Mesenchymal stem cell (in vitro differentiated cells and primary cell): ENCODE data around the gene SMARCD2. TPM values are rescaled to one million over a fixed set of nuclear protein-coding genes. Genes with fewer than 3 reads are reported as not detected.
"Not testable (repeated sequence)": the region's sequence is repeated elsewhere in the genome, so short reads cannot be mapped to it uniquely, and the experiment has no call there.

Experiments used
- DNase-seq: peaks from one replicate; pipeline ENCODE4 v3.0.0-alpha.2; 2013
- H2AFZ ChIP-seq: one replicate; pipeline ENCODE4 v1.6.1; 2013; ENCODE audit warnings: low read depth, mild to moderate bottlenecking, control low read depth, inconsistent platforms, low read length, moderate library complexity
- H2AK5ac ChIP-seq: 2 replicates; pipeline ENCODE4 v1.6.1; 2013; ENCODE audit warnings: low read length, moderate library complexity, mild to moderate bottlenecking, inconsistent platforms; ENCODE audit not compliant: severe bottlenecking
- H2BK120ac ChIP-seq: one replicate; pipeline ENCODE4 v1.6.1; 2013; ENCODE audit warnings: low read depth, mild to moderate bottlenecking, inconsistent platforms, low read length, moderate library complexity
- H2BK12ac ChIP-seq, 2 experiments: one replicate each; pipeline ENCODE4 v1.6.1; 2013; ENCODE audit warnings: inconsistent platforms in 2 of 2, low read length in 2 of 2, mild to moderate bottlenecking in 2 of 2, moderate library complexity in 2 of 2, control low read depth in 1 of 2
- H2BK15ac ChIP-seq: one replicate; pipeline ENCODE4 v1.6.1; 2013; ENCODE audit warnings: mild to moderate bottlenecking, low read depth, inconsistent platforms; ENCODE audit not compliant: poor library complexity, severe bottlenecking
- H2BK5ac ChIP-seq: 2 replicates; pipeline ENCODE4 v1.6.1; 2013; ENCODE audit warnings: low read depth, mild to moderate bottlenecking, low read length, control low read depth, inconsistent platforms; ENCODE audit not compliant: poor library complexity, severe bottlenecking
- H3K14ac ChIP-seq, 2 experiments: one replicate each; pipeline ENCODE4 v1.6.1; 2013; ENCODE audit warnings: inconsistent platforms in 2 of 2, low read length in 2 of 2, control low read depth in 1 of 2, mild to moderate bottlenecking in 1 of 2, moderate library complexity in 1 of 2
- H3K18ac ChIP-seq, 2 experiments: one replicate each; pipeline ENCODE4 v1.6.1; 2013; ENCODE audit warnings: inconsistent platforms in 2 of 2, low read length in 2 of 2, control low read depth in 1 of 2, low read depth in 1 of 2, mild to moderate bottlenecking in 1 of 2
- H3K23ac ChIP-seq, 2 experiments: one replicate each; pipeline ENCODE4 v1.6.1; 2013; ENCODE audit warnings: inconsistent platforms in 2 of 2, low read length in 2 of 2, mild to moderate bottlenecking in 2 of 2, moderate library complexity in 2 of 2, control low read depth in 1 of 2
- H3K27ac ChIP-seq: 2 replicates; pipeline ENCODE4 v1.5.1; 2013; ENCODE audit warnings: mild to moderate bottlenecking, moderate library complexity, low read length, control low read depth, inconsistent platforms; ENCODE audit not compliant: poor library complexity, severe bottlenecking
- H3K27me3 ChIP-seq, 2 experiments: 2 replicates each; pipeline versions ENCODE4 v1.6.1 to v1.7.0; 2013; ENCODE audit warnings: low read length in 2 of 2, mild to moderate bottlenecking in 2 of 2, moderate library complexity in 2 of 2, control low read depth in 1 of 2, inconsistent platforms in 1 of 2; ENCODE audit not compliant: control insufficient read depth in 1 of 2, insufficient read depth in 1 of 2
- H3K36me3 ChIP-seq, 2 experiments: 2 replicates each; pipeline versions ENCODE4 v1.6.1 to v1.7.0; 2013; ENCODE audit warnings: low read length in 2 of 2, control low read depth in 1 of 2, inconsistent platforms in 1 of 2, low read depth in 1 of 2, mild to moderate bottlenecking in 1 of 2; ENCODE audit not compliant: insufficient read depth in 2 of 2, control insufficient read depth in 1 of 2
- H3K4ac ChIP-seq, 2 experiments: one replicate each; pipeline ENCODE4 v1.6.1; 2013; ENCODE audit warnings: inconsistent platforms in 2 of 2, low read length in 2 of 2, mild to moderate bottlenecking in 2 of 2, moderate library complexity in 2 of 2, control low read depth in 1 of 2, low read depth in 1 of 2
- H3K4me1 ChIP-seq: 2 replicates; pipeline ENCODE4 v1.6.1; 2013; ENCODE audit warnings: low read depth, low read length, control low read depth; ENCODE audit not compliant: control insufficient read depth, insufficient read depth
- H3K4me2 ChIP-seq: 2 replicates; pipeline ENCODE4 v1.6.1; 2013; ENCODE audit warnings: low read length, mild to moderate bottlenecking, inconsistent platforms; ENCODE audit not compliant: poor library complexity, severe bottlenecking
- H3K4me3 ChIP-seq, 2 experiments: 2 replicates each; pipeline versions ENCODE4 v1.5.1 to v1.7.0; 2013; ENCODE audit warnings: low read length in 2 of 2, mild to moderate bottlenecking in 2 of 2, control low read depth in 1 of 2, low read depth in 1 of 2; ENCODE audit not compliant: insufficient read depth in 1 of 2
- H3K79me1 ChIP-seq: replicated peaks from 2 replicates; pipeline ENCODE4 v1.6.1; 2013; ENCODE audit warnings: mild to moderate bottlenecking, control low read depth, low read length, inconsistent platforms; ENCODE audit not compliant: poor library complexity, severe bottlenecking
- H3K9ac ChIP-seq: 2 replicates; pipeline ENCODE4 v1.7.0; 2013; ENCODE audit warnings: mild to moderate bottlenecking, low read length, moderate library complexity
- H3K9me3 ChIP-seq: 2 replicates; pipeline ENCODE4 v1.7.0; 2013; ENCODE audit warnings: mild to moderate bottlenecking, low read length; ENCODE audit not compliant: control insufficient read depth
- H4K8ac ChIP-seq: one replicate; pipeline ENCODE4 v1.6.1; 2013; ENCODE audit warnings: inconsistent platforms, mild to moderate bottlenecking, low read length, moderate library complexity
- H4K91ac ChIP-seq: one replicate; pipeline ENCODE4 v1.6.1; 2013; ENCODE audit warnings: mild to moderate bottlenecking, low read length, inconsistent platforms
- WGBS: methylation state at CpG from one replicate; pipeline ENCODE4 v1.1.7; 2013; ENCODE audit warnings: mixed read lengths; 5-methylcytosine and 5-hydroxymethylcytosine counted together
- polyA plus RNA-seq, 2 experiments: library from polyadenylated mRNA; stranded (reverse); fragments of 200-250 nt; gene quantifications; one replicate each; pipeline ENCODE4 v1.2.3, GENCODE V29; 2013

SMARCD2 gene
- polyA plus RNA-seq (2013, experiment 1 of 2): 28.6 TPM
- 27.5 TPM for polyA plus RNA-seq (2013, experiment 2 of 2)

GRCh38 chr17:63842540-63843386, at the start of gene SMARCD2:
Gene SMARCD2 (minus strand): TSS chr17:63842685. CDS start chr17:63842674, 11 bp downstream.
- Histone ChIP-seq H2BK15ac (peak within 1 kb of the TSS; percentile 20), H3K27ac (peak within 1 kb of the TSS; percentile 80), H3K79me1 (peaks cover 15% of the 10 kb centered on the region), H3K9ac (peak within 1 kb of the TSS; percentile 95), H3K23ac (peak within 1 kb of the TSS; percentile 35 to 83), H2BK5ac (peak within 1 kb of the TSS; percentile 75), H4K8ac (peak within 1 kb of the TSS; percentile 73), H4K91ac (peak within 1 kb of the TSS; percentile 71), H3K36me3 (peaks cover 0 to 9% of the 10 kb centered on the region in 2 experiments), H3K4me3 (peak within 1 kb of the TSS; percentile 80 to 96), H3K27me3 (no peaks in the 10 kb centered on the region), H2AFZ (peak within 1 kb of the TSS; percentile 29), H3K4me2 (peak within 1 kb of the TSS; percentile 97), H3K14ac (peak within 1 kb of the TSS; percentile 21 to 83), H3K4me1 (peaks cover 28% of the 10 kb centered on the region), H3K9me3 (no peaks in the 10 kb centered on the region), H2AK5ac (no peak within 1 kb of the TSS), H2BK120ac (peak within 1 kb of the TSS; percentile 75), H3K18ac (peak within 1 kb of the TSS; percentile 76 to 88), H3K4ac (peak within 1 kb of the TSS; percentile 57 to 85), H2BK12ac (peak within 1 kb of the TSS in 1 of 2 experiments; percentile 40)
- 4% methylated on average over 76 of the region's 92 CpGs for WGBS
- peak; percentile 99 for DNase-seq

DNA sequence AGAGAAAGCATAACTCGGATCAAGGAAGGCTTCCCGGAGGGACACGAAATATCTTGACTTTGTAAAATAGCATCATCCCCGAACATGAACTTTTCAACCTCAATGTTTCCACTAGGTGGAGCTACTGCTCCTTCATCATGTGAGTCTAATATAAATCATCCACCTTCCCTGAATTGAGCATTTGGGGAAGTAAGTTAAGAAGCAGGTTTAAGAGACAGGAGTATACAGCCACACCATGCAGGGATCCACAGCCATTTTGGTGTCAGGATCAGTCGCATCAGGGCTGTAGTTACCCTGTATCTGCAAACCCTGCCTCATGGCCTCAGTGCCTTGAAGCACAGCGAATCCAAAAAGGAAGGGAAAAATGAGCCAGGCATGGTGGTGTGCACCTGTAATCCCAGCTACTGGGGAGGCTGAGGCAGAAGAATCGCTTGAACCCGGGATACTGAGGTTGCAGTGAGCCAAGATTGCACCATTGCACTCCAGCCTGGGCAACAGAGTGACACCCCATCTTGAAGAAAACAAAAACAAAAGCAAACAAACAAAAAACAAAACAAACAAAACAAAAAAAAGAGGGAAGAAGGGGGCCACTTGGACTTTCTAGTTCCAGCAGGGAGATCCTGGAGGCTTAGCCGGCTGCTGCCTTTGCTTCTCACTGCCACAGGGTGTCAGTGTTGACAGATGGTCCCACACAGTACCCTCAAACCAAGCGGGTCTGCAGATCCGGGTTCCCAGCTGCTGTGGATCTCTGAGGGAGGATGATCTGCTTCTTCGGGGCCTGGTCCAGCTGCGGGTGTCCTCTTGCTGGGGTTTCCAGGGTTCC, 46.8 kb upstream of the SMARCD2 start:
- H3K23ac ChIP-seq, H3K36me3 ChIP-seq, H3K4me1 ChIP-seq, H3K79me1 ChIP-seq, H2BK5ac ChIP-seq, H4K91ac ChIP-seq, H3K27ac ChIP-seq, H3K18ac ChIP-seq, H3K4me2 ChIP-seq, H2BK120ac ChIP-seq, H3K9me3 ChIP-seq, H4K8ac ChIP-seq, H3K9ac ChIP-seq, H2BK15ac ChIP-seq, H2AK5ac ChIP-seq, H2BK12ac ChIP-seq, H3K4me3 ChIP-seq, H3K14ac ChIP-seq, H3K27me3 ChIP-seq, H2AFZ ChIP-seq, H3K4ac ChIP-seq: not testable (repeated sequence)
- WGBS: 49% methylated on average over 11 of the region's 13 CpGs
- peak; percentile 47 for DNase-seq

DNA sequence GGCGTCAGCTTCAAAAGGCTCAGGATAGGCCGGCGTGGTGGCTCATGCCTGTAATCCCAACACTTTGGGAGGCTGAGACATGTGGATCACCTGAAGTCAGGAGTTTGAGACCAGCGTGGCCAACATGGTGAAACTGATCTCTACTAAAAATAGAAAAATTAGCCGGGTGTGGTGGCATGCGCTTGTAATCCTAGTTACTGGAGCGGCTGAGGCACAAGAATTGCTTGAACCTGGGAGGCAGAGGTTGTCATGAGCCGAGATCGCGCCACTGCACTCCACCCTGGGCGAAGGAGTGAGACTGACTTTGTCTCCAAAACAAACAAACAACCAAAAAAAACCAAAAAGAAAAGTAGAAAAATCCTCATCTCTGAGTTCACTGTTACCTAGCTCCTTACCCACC, 42.6 kb upstream of the SMARCD2 start:
- not testable (repeated sequence) for H2AK5ac ChIP-seq, H2BK15ac ChIP-seq, H3K23ac ChIP-seq, H2AFZ ChIP-seq, H4K91ac ChIP-seq, H3K4me3 ChIP-seq, H3K18ac ChIP-seq, H3K4me2 ChIP-seq, H3K9me3 ChIP-seq, H2BK5ac ChIP-seq, H3K27ac ChIP-seq, H2BK12ac ChIP-seq, H3K14ac ChIP-seq, DNase-seq, H4K8ac ChIP-seq, H3K36me3 ChIP-seq, H3K4ac ChIP-seq, H3K4me1 ChIP-seq, H3K79me1 ChIP-seq, H2BK120ac ChIP-seq, H3K9ac ChIP-seq
- peaks cover 10 to 21% of the 10 kb centered on the region in 2 experiments for H3K27me3 ChIP-seq
- WGBS: 92% methylated on average over 11 of the region's 11 CpGs

GRCh38 chr17:63882626-63883126, 40.2 kb upstream of the SMARCD2 start:
- not testable (repeated sequence) for H3K79me1 ChIP-seq, H3K4ac ChIP-seq, H3K4me3 ChIP-seq, H3K9ac ChIP-seq, H2BK120ac ChIP-seq, H2BK15ac ChIP-seq, H3K27ac ChIP-seq, DNase-seq, H2AK5ac ChIP-seq, H4K91ac ChIP-seq, H2BK5ac ChIP-seq, H3K18ac ChIP-seq, H3K23ac ChIP-seq, H3K9me3 ChIP-seq, H2AFZ ChIP-seq, H4K8ac ChIP-seq, H3K4me2 ChIP-seq, H3K14ac ChIP-seq, H3K36me3 ChIP-seq, H2BK12ac ChIP-seq, H3K4me1 ChIP-seq
- peaks cover 9 to 29% of the 10 kb centered on the region in 2 experiments for H3K27me3 ChIP-seq
- 79% methylated on average over 6 of the region's 9 CpGs for WGBS
